Activated CD8-positive, alpha-beta memory T cell treated with anti-CD3 and anti-CD28 coated beads, Interleukin-2, amount 10 ng/mL, durations not matched to agents 7 days and 5 days (primary cell): ENCODE data around the gene CCDC69. TPM values are rescaled to one million over a fixed set of nuclear protein-coding genes. Genes with fewer than 3 reads are reported as not detected.

ENCODE experiments used
- ATAC-seq: fragments of 150-1000 bp; cut with Tn5 transposase; one replicate; pipeline ENCODE4 v1.10.0; 2021; ENCODE audit warnings: moderate library complexity
- CTCF ChIA-PET: fragments of 350-600 bp; sonication (Branson Sonifier 250); formaldehyde crosslinking; loops from one replicate; lab custom pipeline; 2021; ENCODE audit warnings: antibody characterized with exemption; lab: Charles Lee
- DNase-seq: peaks from one replicate; pipeline ENCODE4 v3.0.0-alpha.2; 2020
- H3K27ac Mint-ChIP-seq: one replicate; pipeline ENCODE4 v1.8.0; 2021; ENCODE audit warnings: mild to moderate bottlenecking, mixed read lengths
- H3K27me3 Mint-ChIP-seq: one replicate; pipeline ENCODE4 v1.8.0; 2021; ENCODE audit warnings: mixed read lengths
- H3K36me3 Mint-ChIP-seq: one replicate; pipeline ENCODE4 v1.8.0; 2021; ENCODE audit warnings: mild to moderate bottlenecking, mixed read lengths
- H3K4me1 Mint-ChIP-seq: one replicate; pipeline ENCODE4 v1.8.0; 2021; ENCODE audit warnings: mixed read lengths
- H3K4me3 Mint-ChIP-seq: one replicate; pipeline ENCODE4 v1.8.0; 2021; ENCODE audit warnings: mild to moderate bottlenecking, moderate library complexity, mixed read lengths
- H3K9me3 Mint-ChIP-seq: one replicate; pipeline ENCODE4 v1.8.0; 2022; ENCODE audit warnings: low read depth, mixed read lengths
- total RNA-seq, 2 experiments: library from RNA; stranded (reverse); gene quantifications; one replicate each; pipeline ENCODE4 v1.2.3, GENCODE V29; 2021

CCDC69 gene
- total RNA-seq, 2 experiments from 2014 or later: 73.1 to 89.1 TPM

DNA sequence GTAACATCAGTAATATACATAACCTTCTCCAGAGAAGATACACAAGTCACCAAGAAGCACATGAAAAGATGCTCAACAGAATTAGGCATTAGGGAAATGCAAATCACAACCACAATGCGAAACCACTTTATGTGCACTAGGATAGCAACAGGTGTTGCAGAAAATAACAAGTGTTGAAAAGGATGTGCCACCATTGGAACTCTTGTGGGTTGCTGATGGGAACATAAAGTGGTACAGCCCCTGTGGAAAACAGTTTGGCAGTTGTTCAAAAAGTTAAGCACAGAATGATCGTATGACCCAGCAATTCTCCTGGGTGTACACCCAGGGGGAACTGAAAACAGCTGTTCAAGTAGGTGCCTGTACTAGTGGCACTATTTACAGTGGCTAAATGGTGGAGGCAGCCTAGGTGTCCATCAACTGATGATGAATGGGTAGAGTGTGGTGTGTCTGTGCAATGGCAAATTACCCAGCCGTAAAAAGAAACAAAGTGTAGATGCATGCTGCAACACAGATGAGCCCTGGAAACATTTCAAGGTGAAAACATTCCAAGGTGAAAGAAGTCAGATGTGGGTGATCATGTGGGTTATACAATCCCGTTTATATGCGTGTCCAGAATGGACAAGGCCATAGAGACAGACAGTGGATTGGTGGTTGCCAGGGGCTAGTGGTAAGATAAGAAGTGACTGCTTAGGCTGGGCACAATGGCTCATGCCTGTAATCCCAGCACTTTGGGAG, 27.2 kb downstream of the CCDC69 start:
- no peaks in the 10 kb centered on the region for H3K27me3 Mint-ChIP-seq
- H3K9me3 Mint-ChIP-seq: peaks cover 6% of the 10 kb centered on the region
- DNase-seq: peak; percentile 31
- H3K4me3 Mint-ChIP-seq: no peak overlapping the region
- peaks cover 18% of the 10 kb centered on the region for H3K4me1 Mint-ChIP-seq
- peak overlapping the region; percentile 35 for H3K27ac Mint-ChIP-seq
- CTCF ChIA-PET: interaction anchor here (1.5 kb wide), 1 partner anchor 32 kb away, joined by 3 read pairs; no protein-coding TSS in a partner anchor
- ATAC-seq: no peak
- H3K36me3 Mint-ChIP-seq: peaks cover 62% of the 10 kb centered on the region

DNA sequence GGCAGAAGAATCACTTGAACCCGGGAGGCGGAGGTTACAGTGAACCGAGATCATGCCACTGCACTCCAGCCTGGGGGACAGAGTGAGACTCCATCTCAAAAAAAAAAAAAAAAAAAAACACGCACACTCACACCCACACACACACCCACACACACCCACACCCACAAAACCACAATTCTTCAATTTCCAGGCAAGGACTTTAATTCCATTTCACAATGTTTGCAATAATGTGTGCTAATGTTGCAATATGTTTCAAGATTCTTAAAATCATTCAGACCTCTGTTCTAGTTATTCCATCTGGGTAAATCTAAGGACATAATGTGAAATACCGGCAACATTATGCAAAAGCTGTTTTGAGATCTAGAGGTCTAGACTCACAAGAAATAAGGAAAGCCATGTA, 28.3 kb downstream of the CCDC69 start:
- Mint-ChIP-seq H3K4me3 (no peak overlapping the region), H3K4me1 (peaks cover 20% of the 10 kb centered on the region)

GRCh38 chr5:151192626-151193025, 31.3 kb downstream of the CCDC69 start:
- no peak overlapping the region for H3K4me3 Mint-ChIP-seq
- peaks cover 80% of the 10 kb centered on the region for H3K36me3 Mint-ChIP-seq
- H3K9me3 Mint-ChIP-seq: peaks cover 19% of the 10 kb centered on the region
- H3K27ac Mint-ChIP-seq: no peak overlapping the region
- CTCF ChIA-PET: interaction anchor here (0.6 to 1.5 kb wide), 4 partner anchors 13 to 143 kb away, joined by 3 to 4 read pairs (median 3); no protein-coding TSS in a partner anchor
- DNase-seq (no peak), ATAC-seq (no peak)
- peaks cover 20% of the 10 kb centered on the region for H3K4me1 Mint-ChIP-seq
- no peaks in the 10 kb centered on the region for H3K27me3 Mint-ChIP-seq

More for the DNA sequence above, 28.3 kb downstream of the CCDC69 start:
- Mint-ChIP-seq H3K36me3 (peaks cover 65% of the 10 kb centered on the region), H3K27me3 (no peaks in the 10 kb centered on the region), H3K27ac (peak overlapping the region; percentile 65), H3K9me3 (peaks cover 11% of the 10 kb centered on the region)
- CTCF ChIA-PET: interaction anchor here (0.7 to 0.8 kb wide), 2 partner anchors 28 to 29 kb away, joined by 4 to 5 read pairs; no protein-coding TSS in a partner anchor
- DNase-seq (no peak), ATAC-seq (no peak)

- ATAC-seq: no peak
- Mint-ChIP-seq H3K27me3 (no peaks in the 10 kb centered on the region), H3K27ac (no peak overlapping the region), H3K36me3 (peaks cover 79% of the 10 kb centered on the region), H3K4me3 (no peak overlapping the region), H3K9me3 (peaks cover 19% of the 10 kb centered on the region), H3K4me1 (peaks cover 17% of the 10 kb centered on the region)
- CTCF ChIA-PET: interaction anchor here (0.6 to 1.5 kb wide), 6 partner anchors 14 to 142 kb away, joined by 3 to 4 read pairs (median 4); no protein-coding TSS in a partner anchor
- no peak for DNase-seq
Observed at GRCh38 chr5:151191661-151192060, 32.2 kb downstream of the CCDC69 start.

GRCh38 chr5:151189151-151189550, 34.7 kb downstream of the CCDC69 start:
- Mint-ChIP-seq H3K27me3 (no peaks in the 10 kb centered on the region), H3K4me3 (no peak overlapping the region), H3K27ac (no peak overlapping the region), H3K9me3 (peaks cover 19% of the 10 kb centered on the region), H3K36me3 (peaks cover 72% of the 10 kb centered on the region), H3K4me1 (peaks cover 2% of the 10 kb centered on the region)
- ATAC-seq: no peak
- DNase-seq: no peak
- CTCF ChIA-PET: interaction anchor here (0.8 to 2.3 kb wide), 8 partner anchors 19 to 74 kb away, joined by 3 to 8 read pairs (median 3); partner anchors contain the start of gene CCDC69

DNA sequence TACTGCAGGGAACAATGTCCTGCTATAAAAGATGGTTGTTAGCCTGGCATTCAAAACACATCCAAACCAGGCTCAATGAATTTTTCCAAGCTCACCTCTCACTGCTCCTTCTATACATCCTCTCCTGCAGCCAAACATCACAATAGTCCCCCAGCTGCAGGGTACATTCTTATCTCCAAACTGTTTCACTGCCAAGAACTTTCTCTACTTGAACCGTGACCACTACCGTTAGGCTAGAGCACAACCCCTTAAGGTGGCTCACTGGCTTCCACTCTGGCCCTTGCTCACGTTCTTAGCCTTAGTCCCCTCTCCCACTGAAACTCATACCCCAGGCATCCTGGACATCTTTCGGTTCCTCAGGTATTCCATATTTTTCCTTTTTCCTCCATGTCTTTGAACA, 37.4 kb downstream of the CCDC69 start:
- H3K4me3 Mint-ChIP-seq: no peak overlapping the region
- ATAC-seq: no peak
- H3K9me3 Mint-ChIP-seq: peaks cover 13% of the 10 kb centered on the region
- peaks cover 52% of the 10 kb centered on the region for H3K36me3 Mint-ChIP-seq
- H3K27me3 Mint-ChIP-seq: no peaks in the 10 kb centered on the region
- DNase-seq: no peak
- peaks cover 2% of the 10 kb centered on the region for H3K4me1 Mint-ChIP-seq
- H3K27ac Mint-ChIP-seq: peak overlapping the region; percentile 10
- CTCF ChIA-PET: no interaction called here

DNA sequence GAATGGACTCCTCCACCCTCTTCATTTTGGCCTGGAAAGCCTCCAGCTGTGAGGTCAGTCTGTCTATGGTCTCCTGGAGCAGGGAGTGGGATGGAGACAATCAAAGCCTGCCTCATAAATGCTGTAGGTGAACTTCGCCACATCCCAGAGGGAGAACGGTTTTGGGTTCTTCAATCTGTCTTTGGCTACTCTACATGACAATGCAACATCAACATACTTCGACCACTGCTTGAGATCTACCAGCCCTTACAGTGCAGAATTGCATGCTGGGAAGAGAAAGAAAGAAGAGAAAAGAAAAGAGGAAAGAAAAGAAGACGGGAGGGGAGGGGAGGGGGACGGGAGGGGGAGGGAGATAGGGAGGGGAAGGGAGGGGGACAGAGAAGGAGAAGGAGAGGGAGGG, 37.8 kb downstream of the CCDC69 start:
- H3K36me3 Mint-ChIP-seq: peaks cover 47% of the 10 kb centered on the region
- H3K4me3 Mint-ChIP-seq: no peak overlapping the region
- CTCF ChIA-PET: no interaction called here
- H3K27ac Mint-ChIP-seq: no peak overlapping the region
- H3K27me3 Mint-ChIP-seq: no peaks in the 10 kb centered on the region
- peaks cover 8% of the 10 kb centered on the region for H3K9me3 Mint-ChIP-seq
- DNase-seq: peak; percentile 31
- no peak for ATAC-seq
- no peaks in the 10 kb centered on the region for H3K4me1 Mint-ChIP-seq

DNA sequence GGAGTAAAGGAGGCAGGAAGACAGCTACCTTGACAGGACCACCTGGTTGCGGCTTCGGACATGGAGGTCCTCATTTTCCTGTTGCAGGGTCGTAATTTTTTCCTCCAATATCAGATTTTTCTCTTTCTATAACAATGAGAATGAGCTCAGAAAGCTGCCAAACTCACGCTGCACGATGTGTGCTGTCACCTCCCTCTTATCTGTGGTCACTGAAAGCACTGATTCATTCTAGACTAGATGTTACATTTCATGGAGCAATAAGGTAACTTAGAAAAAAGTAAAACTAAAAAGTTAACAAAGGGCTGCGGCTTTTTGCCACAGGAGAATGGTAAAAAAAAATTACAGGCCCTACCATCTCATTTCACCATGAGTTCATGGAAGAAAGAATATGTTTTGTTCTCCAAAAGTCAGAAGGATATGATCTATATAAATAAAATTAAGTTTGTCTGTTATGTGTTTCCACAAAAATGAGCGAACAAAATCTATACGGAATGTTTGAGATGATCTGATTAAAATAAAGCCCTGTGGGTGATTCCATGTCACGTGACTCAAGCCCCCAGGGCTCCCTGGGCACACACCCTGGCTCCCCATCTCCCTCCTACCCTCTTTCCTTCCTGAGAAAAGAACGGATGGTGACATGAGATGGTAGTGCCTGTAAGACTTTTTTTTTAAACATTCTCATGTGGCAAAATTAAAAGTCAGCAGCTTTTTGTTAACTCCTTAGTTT, 39.4 kb downstream of the CCDC69 start:
- Mint-ChIP-seq H3K9me3 (peaks cover 6% of the 10 kb centered on the region), H3K4me3 (no peak overlapping the region), H3K27me3 (no peaks in the 10 kb centered on the region), H3K4me1 (no peaks in the 10 kb centered on the region), H3K36me3 (peaks cover 34% of the 10 kb centered on the region), H3K27ac (no peak overlapping the region)
- DNase-seq (peak; percentile 7), ATAC-seq (no peak)
- CTCF ChIA-PET: interaction anchor here (1.3 to 1.9 kb wide), 2 partner anchors 17 to 19 kb away, joined by 7 to 8 read pairs; no protein-coding TSS in a partner anchor

DNA sequence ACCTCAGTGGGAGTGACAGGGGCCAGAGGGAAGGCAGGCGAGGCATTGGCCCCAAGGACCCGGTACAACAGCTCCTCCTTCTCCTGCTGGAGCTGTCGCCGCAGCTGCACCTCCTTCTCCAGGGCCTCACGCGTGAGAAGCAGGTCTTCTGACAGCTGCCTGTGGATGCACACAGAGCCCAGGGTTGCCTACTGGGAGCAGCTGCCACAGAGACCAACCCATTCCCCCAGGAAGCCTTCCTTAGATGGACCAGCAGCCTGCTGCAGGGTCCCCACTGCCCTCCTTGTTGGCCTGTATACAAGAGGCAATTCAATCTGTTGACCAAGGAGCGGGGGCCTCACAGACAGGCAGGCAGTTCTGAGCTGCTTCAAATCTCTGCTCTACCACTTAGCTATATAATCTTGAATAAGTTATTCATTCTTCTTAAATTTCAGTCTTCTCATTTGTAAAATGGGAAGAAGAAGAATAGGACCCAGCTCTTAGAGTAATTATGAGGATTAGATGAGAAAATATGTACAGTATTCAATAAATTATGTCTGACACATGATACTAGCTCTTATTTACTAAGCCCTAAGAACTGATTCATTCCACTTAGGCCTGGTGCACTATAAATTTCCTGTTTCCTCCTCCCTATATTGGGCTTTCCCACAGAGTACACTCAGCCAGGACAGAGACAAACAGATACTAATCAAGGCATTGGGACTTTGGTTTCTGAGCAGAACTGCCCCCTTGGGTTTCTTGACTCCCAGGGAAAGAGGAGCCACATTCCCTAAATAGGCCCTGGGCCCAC, 40.2 kb downstream of the CCDC69 start:
- Mint-ChIP-seq H3K4me1 (no peaks in the 10 kb centered on the region), H3K27me3 (no peaks in the 10 kb centered on the region), H3K9me3 (no peaks in the 10 kb centered on the region), H3K4me3 (no peak overlapping the region), H3K36me3 (peaks cover 31% of the 10 kb centered on the region), H3K27ac (no peak overlapping the region)
- CTCF ChIA-PET: interaction anchor here (1.3 to 1.9 kb wide), 2 partner anchors 16 to 18 kb away, joined by 7 to 8 read pairs; no protein-coding TSS in a partner anchor
- peak; percentile 21 for DNase-seq
- ATAC-seq: no peak

DNA sequence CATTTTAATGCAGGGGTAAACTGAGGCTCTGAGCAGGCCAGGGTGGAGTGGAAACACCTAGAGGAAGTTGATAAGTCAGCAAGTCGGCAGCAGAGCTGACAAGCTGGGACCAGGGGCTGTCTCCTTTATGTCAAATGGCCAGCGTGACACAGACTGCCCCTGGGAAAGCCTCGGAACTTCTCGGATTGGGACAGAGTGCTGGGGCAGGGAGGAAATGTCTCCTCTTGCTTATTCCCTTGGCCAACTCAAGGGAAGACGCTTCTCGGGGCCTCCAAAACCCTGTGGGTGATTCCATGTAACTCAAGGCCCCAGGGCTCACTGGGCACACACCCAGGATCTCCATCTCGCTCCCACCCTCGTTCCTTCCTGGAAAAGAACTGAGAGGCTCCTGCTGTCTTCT, 40.9 kb downstream of the CCDC69 start:
- Mint-ChIP-seq H3K27me3 (no peaks in the 10 kb centered on the region), H3K4me1 (no peaks in the 10 kb centered on the region), H3K4me3 (no peak overlapping the region), H3K36me3 (peaks cover 34% of the 10 kb centered on the region), H3K9me3 (no peaks in the 10 kb centered on the region), H3K27ac (no peak overlapping the region)
- DNase-seq: peak; percentile 22
- CTCF ChIA-PET: interaction anchor here (1.3 to 1.9 kb wide), 3 partner anchors 16 to 133 kb away, joined by 4 to 8 read pairs (median 7); no protein-coding TSS in a partner anchor
- ATAC-seq: no peak

GRCh38 chr5:151182524-151182900, 41.4 kb downstream of the CCDC69 start:
- no peak overlapping the region for H3K27ac Mint-ChIP-seq
- H3K27me3 Mint-ChIP-seq: no peaks in the 10 kb centered on the region
- no peaks in the 10 kb centered on the region for H3K9me3 Mint-ChIP-seq

GRCh38 chr5:151181818-151182523, 41.9 kb downstream of the CCDC69 start:
- Mint-ChIP-seq H3K27ac (no peak overlapping the region), H3K4me3 (no peak overlapping the region)
- CTCF ChIA-PET: interaction anchor here (1.7 kb wide), 3 partner anchors 17 to 134 kb away, joined by 4 to 8 read pairs (median 7); no protein-coding TSS in a partner anchor

More at GRCh38 chr5:151182524-151182900, 41.4 kb downstream of the CCDC69 start:
- ATAC-seq: no peak
- CTCF ChIA-PET: interaction anchor here (1.7 to 1.9 kb wide), 4 partner anchors 17 to 133 kb away, joined by 4 to 8 read pairs (median 8); no protein-coding TSS in a partner anchor
- Mint-ChIP-seq H3K4me3 (no peak overlapping the region), H3K36me3 (peaks cover 32% of the 10 kb centered on the region), H3K4me1 (no peaks in the 10 kb centered on the region)
- DNase-seq: peak; percentile 33

More at GRCh38 chr5:151181818-151182523, 41.9 kb downstream of the CCDC69 start:
- Mint-ChIP-seq H3K9me3 (no peaks in the 10 kb centered on the region), H3K4me1 (no peaks in the 10 kb centered on the region), H3K36me3 (peaks cover 29% of the 10 kb centered on the region), H3K27me3 (no peaks in the 10 kb centered on the region)
- peak; percentile 15 for DNase-seq
- ATAC-seq: no peak
